Stimulated activated CD4-positive, alpha-beta T cell treated with anti-CD3 and anti-CD28 coated beads, TNF-alpha, amount 100 ng/mL, for 48 hours (primary cell): ENCODE measurements around the gene YY1.
"Not testable (repeated sequence)": the region's sequence is repeated elsewhere in the genome, so short reads cannot be mapped to it uniquely, and the experiment has no call there.

ENCODE experiments used
- DNase-seq, 3 donors: peaks; one replicate each; pipeline ENCODE4 v3.0.0-alpha.2; 2020; ENCODE audit warnings: low read depth in 3 of 3

The YY1 gene

GRCh38 chr14:100238419-100239210, at the start of gene YY1:
YY1 (plus strand) TSS chr14:100239144; CDS start chr14:100239245, 101 bp downstream.
- DNase-seq, result peak; percentile 98 to 99 (median 99)

DNA sequence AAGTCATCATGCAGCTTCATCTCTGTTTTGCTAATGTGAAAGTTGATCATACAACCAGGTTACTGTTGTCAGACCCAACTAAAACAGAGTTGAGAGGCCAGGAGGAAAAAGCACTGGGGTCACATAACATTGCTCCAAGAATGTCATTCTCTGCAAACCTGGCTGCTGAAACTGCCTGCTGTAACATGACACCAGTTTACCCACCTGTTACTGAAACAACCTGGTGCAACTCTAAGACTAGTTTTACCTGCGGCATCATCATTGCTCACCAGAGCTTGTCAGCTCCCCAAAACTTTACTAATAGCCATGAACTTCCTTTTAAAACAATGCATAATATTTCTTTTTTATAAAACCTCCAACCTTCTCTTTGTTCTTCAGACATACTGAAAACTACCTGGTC, 48.8 kb upstream of the YY1 start:
- DNase-seq, result no peak

DNA sequence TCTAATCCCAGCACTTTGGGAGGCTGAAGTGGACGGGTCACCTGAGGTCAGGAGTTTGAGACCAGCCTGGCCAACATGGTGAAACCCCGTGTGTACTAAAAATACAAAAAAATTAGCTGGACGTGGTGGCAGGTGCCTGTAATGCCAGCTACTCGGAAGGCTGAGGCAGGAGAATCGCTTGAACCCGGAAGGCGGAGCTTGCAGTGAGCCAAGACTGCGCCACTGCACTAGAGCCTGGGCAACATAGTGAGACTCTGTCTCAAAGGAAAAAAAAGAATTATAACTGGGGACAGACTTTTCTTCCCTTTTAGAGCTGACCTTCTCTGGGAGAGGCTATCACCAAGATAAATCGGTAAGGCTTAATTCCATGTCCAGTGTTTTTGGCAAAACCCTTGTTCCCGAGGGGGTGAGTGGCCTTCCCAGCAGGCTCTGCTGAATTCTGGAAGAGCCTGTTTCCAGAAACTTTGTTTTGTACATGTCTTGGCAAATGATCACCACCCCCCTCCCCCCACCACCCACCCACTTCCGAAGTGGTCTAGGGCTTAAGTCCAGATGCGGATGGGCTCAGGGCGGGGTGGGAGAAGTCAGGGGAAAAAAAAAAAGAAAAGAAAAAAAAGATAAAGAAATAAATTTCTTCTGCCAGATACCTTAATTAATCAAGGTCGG, 47.2 kb upstream of the YY1 start:
- DNase-seq, result no peak

DNA sequence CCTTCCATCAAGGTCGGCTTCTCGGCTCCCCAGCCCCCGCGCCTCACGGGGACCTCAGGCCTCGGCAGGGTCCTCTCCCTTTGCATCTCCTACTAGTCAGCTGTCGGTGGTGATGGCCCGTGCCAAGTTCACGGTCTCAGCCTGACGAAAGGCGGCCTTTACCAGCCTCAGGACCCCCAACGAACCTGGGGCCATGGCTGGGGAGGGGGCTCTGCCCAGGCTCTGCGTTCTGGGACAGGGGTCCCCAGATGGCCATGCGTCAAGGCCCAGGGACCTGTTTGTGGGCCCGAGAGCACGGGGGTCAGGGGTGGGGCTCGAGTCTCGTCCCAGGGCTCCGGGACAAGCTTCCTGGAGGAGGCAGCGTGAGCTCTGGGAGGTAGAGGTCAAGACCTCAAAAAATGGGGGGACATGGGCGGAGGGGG, 46.7 kb upstream of the YY1 start:
- no peak for DNase-seq

GRCh38 chr14:100192672-100193416, 46.1 kb upstream of the YY1 start:
- peak; percentile 99 to 100 (median 99) for DNase-seq

GRCh38 chr14:100193417-100194357, 45.3 kb upstream of the YY1 start:
- no peak for DNase-seq

GRCh38 chr14:100199240-100199860, 39.6 kb upstream of the YY1 start:
- DNase-seq, result no peak

- DNase-seq, result no peak
Observed at GRCh38 chr14:100200311-100200710, 38.6 kb upstream of the YY1 start.

GRCh38 chr14:100201701-100202100, 37.2 kb upstream of the YY1 start:
- DNase-seq, result no peak

DNA sequence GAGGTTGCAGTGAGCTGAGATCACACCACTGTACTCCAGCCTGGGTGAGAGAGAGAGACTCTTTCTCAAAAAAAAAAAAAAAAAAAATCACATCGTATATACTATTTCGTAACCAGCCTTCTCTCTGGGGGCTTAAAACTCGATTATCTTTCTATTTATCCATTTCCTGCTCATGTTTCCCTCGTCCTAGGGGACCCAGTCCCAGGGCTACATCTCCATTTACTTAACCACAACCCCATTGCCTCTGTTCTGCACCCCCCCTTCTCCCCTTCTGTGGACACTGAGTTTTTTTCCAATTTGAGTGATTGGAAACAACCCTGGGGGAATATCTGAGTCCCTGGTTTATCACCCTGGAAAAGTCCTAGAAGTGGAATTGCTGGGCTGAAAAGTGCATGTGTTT, 36.2 kb upstream of the YY1 start:
- DNase-seq, result no peak

- DNase-seq, result no peak
Observed at GRCh38 chr14:100203146-100203545, 35.8 kb upstream of the YY1 start.

DNA sequence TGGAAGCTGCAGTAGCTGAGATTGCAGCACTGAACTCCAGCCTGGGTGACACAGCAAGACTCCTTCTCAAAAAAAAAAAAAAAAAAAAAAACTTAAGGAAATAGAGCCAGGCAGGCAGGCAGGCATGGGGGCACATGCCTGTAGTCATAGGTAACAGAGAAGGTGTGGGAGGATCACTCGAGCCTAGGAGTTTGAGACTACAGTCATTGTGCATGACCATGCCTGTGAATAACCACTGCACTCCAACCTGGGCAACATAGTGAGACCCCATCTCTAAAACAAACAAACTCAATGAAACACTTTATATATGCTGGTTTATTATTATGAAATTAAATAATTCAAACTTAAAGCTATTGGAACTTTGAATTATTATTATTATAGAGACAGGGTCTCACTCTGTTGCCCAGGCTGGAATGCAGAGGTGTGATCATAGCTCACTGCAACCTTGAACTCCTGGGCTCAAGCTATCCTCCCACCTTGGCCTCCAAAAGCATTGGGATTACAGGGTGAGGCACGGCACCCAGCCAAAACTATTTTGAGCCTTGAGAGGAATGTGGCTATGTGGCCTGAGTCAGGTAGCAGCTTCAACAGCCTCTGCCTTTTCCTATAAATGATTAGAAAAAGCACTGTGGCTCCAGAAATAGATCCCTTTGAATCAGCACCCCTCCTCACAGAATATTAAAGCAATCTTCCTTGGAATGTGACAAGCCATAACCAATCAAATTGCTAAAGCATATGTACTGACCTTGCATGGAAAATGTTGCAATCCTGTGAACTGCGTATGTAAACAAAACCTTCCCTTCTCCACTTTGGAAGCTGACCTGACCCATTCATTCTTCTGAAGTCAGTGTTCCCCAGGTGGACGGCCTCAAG, 34.7 kb upstream of the YY1 start:
- no peak for DNase-seq

GRCh38 chr14:100204835-100205167, 34.1 kb upstream of the YY1 start:
- not testable (repeated sequence) for DNase-seq

- DNase-seq, result not testable (repeated sequence)
Observed at GRCh38 chr14:100207588-100207987, 31.4 kb upstream of the YY1 start.

DNA sequence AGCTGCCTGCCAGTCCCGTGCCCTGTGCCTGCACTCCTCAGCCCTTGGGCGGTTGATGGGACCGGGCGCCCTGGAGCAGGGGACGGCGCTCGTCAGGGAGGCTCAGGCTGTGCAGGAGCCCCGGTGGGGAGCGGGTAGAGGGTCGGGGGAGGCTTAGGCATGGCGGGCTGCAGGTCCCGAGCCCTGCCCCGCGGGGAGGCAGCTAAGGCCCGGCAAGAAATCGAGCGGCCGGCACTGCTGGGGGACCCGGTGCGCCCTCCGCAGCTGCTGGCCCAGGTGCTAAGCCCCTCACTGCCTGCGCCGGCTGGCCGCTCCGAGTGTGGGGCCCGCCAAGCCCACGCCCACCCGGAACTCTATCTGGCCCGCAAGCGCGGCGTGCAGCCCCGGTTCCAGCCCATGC, 30.8 kb upstream of the YY1 start:
- DNase-seq, result not testable (repeated sequence)

DNA sequence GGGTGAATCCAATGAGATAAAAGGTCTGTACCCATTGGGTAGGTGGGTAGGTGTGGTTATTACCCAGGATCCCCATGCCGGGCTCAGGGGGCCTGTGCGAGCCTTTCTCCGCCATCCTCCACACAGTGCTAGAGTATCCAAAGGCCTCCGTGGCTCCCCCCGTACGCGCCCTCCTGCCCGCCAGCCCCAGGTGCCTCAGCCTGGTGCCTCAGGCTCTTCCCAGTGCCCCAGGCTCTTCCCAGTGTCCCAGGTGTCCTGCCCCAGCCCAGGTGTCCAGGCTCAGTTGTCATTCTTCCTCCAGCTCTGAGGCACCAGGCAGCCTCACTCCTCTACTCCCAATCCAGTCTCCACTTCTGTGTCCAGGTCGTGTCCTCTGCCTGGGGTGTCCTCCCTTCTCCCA, 27.6 kb upstream of the YY1 start:
- DNase-seq, result no peak

- no peak for DNase-seq
Observed at GRCh38 chr14:100211893-100212292, 27.1 kb upstream of the YY1 start.

DNA sequence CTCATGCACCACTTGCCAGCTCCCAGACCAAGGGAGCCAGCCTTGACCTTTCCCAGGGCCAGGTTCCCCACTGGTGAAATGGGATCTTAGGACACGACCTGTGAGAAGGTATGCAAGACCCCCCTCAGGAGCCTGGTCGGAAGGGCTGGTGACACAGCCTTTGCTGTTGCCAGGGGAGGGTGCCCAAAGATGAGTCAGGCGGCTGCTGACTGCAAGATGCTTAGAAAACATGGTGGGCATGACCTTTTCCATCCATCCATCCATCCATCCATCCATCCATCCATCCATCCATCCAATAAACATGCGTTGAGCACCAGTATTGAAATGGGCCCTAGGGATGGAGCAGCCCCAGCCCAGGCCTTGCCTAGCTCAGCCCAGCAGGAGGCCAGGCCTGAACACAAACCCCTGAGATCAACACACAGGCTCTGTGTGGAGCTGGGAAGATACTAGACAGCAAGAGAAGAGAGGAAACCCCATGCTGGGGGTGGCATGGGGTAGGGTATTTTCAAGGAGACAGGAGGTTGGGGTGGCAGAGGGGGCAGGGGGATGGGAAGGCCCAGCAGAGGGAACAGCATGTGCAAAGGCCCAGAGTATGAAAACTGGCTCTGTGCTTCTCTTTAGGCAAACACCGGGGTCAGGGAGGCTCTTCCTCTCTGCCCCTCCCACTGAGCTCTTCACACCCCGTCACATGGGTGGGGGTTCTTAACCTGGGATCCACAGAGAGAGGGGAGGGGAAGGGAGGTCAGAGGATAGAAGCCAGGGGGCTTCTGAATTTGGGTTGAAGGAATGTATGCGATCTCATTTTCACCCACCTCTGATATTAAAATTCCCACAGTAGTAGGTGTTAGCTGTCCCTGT, 26.2 kb upstream of the YY1 start:
- no peak for DNase-seq

GRCh38 chr14:100213587-100213955, 25.4 kb upstream of the YY1 start:
- DNase-seq, result no peak
